HEK293 (cell line): ENCODE measurements around the gene RAB1A.

Experiments used
- ELK4 ChIP-seq: IDR thresholded peaks from 2 replicates; pipeline ENCODE4 v1.6.1; 2011; ENCODE audit warnings: mild to moderate bottlenecking, low read depth, low read length, borderline replicate concordance
- INSM2 ChIP-seq: fragments of 450-650 bp; formaldehyde crosslinking; IDR thresholded peaks from 2 replicates; pipeline ENCODE4 v1.5.1; 2016; ENCODE audit warnings: missing biosample characterization, missing genetic modification characterization
- KLF7 ChIP-seq: fragments of 450-650 bp; formaldehyde crosslinking; IDR thresholded peaks from 2 replicates; pipeline ENCODE4 v1.5.1; 2016; ENCODE audit warnings: missing biosample characterization, missing genetic modification characterization, borderline replicate concordance
- MYNN ChIP-seq: fragments of 450-650 bp; formaldehyde crosslinking; IDR thresholded peaks from 2 replicates; pipeline ENCODE4 v1.5.1; 2016; ENCODE audit warnings: missing biosample characterization, missing genetic modification characterization, borderline replicate concordance
- PRDM1 ChIP-seq: fragments of 450-650 bp; formaldehyde crosslinking; IDR thresholded peaks from 2 replicates; pipeline ENCODE4; 2016; ENCODE audit warnings: missing biosample characterization, missing genetic modification characterization
- RBAK ChIP-seq: fragments of 450-650 bp; formaldehyde crosslinking; IDR thresholded peaks from 2 replicates; pipeline ENCODE4 v1.5.1; 2016; ENCODE audit warnings: missing biosample characterization, missing genetic modification characterization
- REPIN1 ChIP-seq: fragments of 450-650 bp; formaldehyde crosslinking; IDR thresholded peaks from 2 replicates; pipeline ENCODE4 v1.5.1; 2017; ENCODE audit warnings: missing biosample characterization, missing genetic modification characterization, low read depth
- ZBTB1 ChIP-seq: fragments of 450-650 bp; formaldehyde crosslinking; IDR thresholded peaks from 2 replicates; pipeline ENCODE4 v1.5.1; 2016; ENCODE audit warnings: missing biosample characterization, missing genetic modification characterization
- ZFP41 ChIP-seq: fragments of 450-650 bp; formaldehyde crosslinking; IDR thresholded peaks from 2 replicates; pipeline ENCODE4 v1.5.1; 2016; ENCODE audit warnings: missing biosample characterization, missing genetic modification characterization, borderline replicate concordance
- ZNF10 ChIP-seq: fragments of 450-650 bp; formaldehyde crosslinking; IDR thresholded peaks from 2 replicates; pipeline ENCODE4 v1.5.1; 2017; ENCODE audit warnings: missing biosample characterization, missing genetic modification characterization
- ZNF121 ChIP-seq: fragments of 450-650 bp; formaldehyde crosslinking; IDR thresholded peaks from 2 replicates; pipeline ENCODE4 v1.5.1; 2016; ENCODE audit warnings: missing biosample characterization, missing genetic modification characterization
- ZNF132 ChIP-seq: fragments of 450-650 bp; formaldehyde crosslinking; IDR thresholded peaks from 2 replicates; pipeline ENCODE4 v1.5.1; 2017; ENCODE audit warnings: missing biosample characterization, missing genetic modification characterization, borderline replicate concordance
- ZNF133 ChIP-seq: fragments of 450-650 bp; formaldehyde crosslinking; IDR thresholded peaks from 2 replicates; pipeline ENCODE4 v1.5.1; 2016; ENCODE audit warnings: missing biosample characterization, missing genetic modification characterization
- ZNF239 ChIP-seq: fragments of 450-650 bp; formaldehyde crosslinking; IDR thresholded peaks from 2 replicates; pipeline ENCODE4 v1.5.1; 2016; ENCODE audit warnings: missing biosample characterization, missing genetic modification characterization
- ZNF24 ChIP-seq: fragments of 450-650 bp; formaldehyde crosslinking; IDR thresholded peaks from 2 replicates; pipeline ENCODE4 v1.5.1; 2016; ENCODE audit warnings: missing biosample characterization, missing genetic modification characterization
- ZNF350 ChIP-seq: fragments of 450-650 bp; formaldehyde crosslinking; IDR thresholded peaks from 2 replicates; pipeline ENCODE4 v1.5.0; 2017; ENCODE audit warnings: missing biosample characterization, mild to moderate bottlenecking, missing genetic modification characterization
- ZNF366 ChIP-seq: fragments of 450-650 bp; formaldehyde crosslinking; conservative IDR thresholded peaks from 2 replicates; pipeline ENCODE4 v1.5.1; 2016; ENCODE audit warnings: missing biosample characterization, missing genetic modification characterization
- ZNF37A ChIP-seq: fragments of 450-650 bp; IDR thresholded peaks from 2 replicates; pipeline ENCODE4 v1.5.1; 2018; ENCODE audit warnings: missing biosample characterization, missing genetic modification characterization
- ZNF529 ChIP-seq: fragments of 450-650 bp; formaldehyde crosslinking; IDR thresholded peaks from 2 replicates; pipeline ENCODE4 v1.5.1; 2017; ENCODE audit warnings: missing genetic modification characterization, missing biosample characterization; ENCODE audit not compliant: insufficient replicate concordance
- ZNF558 ChIP-seq: fragments of 450-650 bp; formaldehyde crosslinking; IDR thresholded peaks from 2 replicates; pipeline ENCODE4 v1.5.1; 2016; ENCODE audit warnings: missing biosample characterization, missing genetic modification characterization
- ZNF561 ChIP-seq: fragments of 450-650 bp; IDR thresholded peaks from 2 replicates; pipeline ENCODE4 v1.5.1; 2018; ENCODE audit warnings: missing biosample characterization, missing genetic modification characterization, borderline replicate concordance
- ZNF596 ChIP-seq: fragments of 450-650 bp; IDR thresholded peaks from 2 replicates; pipeline ENCODE4 v1.5.0; 2018; ENCODE audit warnings: missing biosample characterization, mild to moderate bottlenecking, missing genetic modification characterization, moderate library complexity
- ZNF629 ChIP-seq: fragments of 450-650 bp; formaldehyde crosslinking; IDR thresholded peaks from 2 replicates; pipeline ENCODE4 v1.5.1; 2017; ENCODE audit warnings: missing biosample characterization, missing genetic modification characterization
- ZNF704 ChIP-seq: fragments of 450-650 bp; formaldehyde crosslinking; IDR thresholded peaks from 2 replicates; pipeline ENCODE4 v1.5.1; 2016; ENCODE audit warnings: missing biosample characterization, missing genetic modification characterization
- ZNF768 ChIP-seq: fragments of 450-650 bp; formaldehyde crosslinking; IDR thresholded peaks from 2 replicates; pipeline ENCODE4 v1.5.1; 2018; ENCODE audit warnings: missing biosample characterization, mild to moderate bottlenecking, missing genetic modification characterization
- ZNF843 ChIP-seq: fragments of 450-650 bp; formaldehyde crosslinking; IDR thresholded peaks from 2 replicates; pipeline ENCODE4 v1.5.1; 2016; ENCODE audit warnings: missing biosample characterization, missing genetic modification characterization
- TF ChIP-seq, protein P1 (sequence below): fragments of 450-650 bp; formaldehyde crosslinking; IDR thresholded peaks from 2 replicates; pipeline ENCODE4 v1.5.1; 2016; ENCODE audit warnings: missing biosample characterization, missing genetic modification characterization
- TF ChIP-seq, protein P2 (sequence below): fragments of 450-650 bp; formaldehyde crosslinking; conservative IDR thresholded peaks from 2 replicates; pipeline ENCODE4 v1.5.1; 2016; ENCODE audit warnings: low read depth, missing biosample characterization, missing genetic modification characterization
- TF ChIP-seq, protein P3 (sequence below): fragments of 450-650 bp; formaldehyde crosslinking; IDR thresholded peaks from 2 replicates; pipeline ENCODE4 v1.5.1; 2016; ENCODE audit warnings: missing biosample characterization, missing genetic modification characterization
- TF ChIP-seq, protein P4 (sequence below): fragments of 450-650 bp; formaldehyde crosslinking; IDR thresholded peaks from 2 replicates; pipeline ENCODE4 v1.5.1; 2016; ENCODE audit warnings: missing biosample characterization, missing genetic modification characterization

The RAB1A gene

DNA sequence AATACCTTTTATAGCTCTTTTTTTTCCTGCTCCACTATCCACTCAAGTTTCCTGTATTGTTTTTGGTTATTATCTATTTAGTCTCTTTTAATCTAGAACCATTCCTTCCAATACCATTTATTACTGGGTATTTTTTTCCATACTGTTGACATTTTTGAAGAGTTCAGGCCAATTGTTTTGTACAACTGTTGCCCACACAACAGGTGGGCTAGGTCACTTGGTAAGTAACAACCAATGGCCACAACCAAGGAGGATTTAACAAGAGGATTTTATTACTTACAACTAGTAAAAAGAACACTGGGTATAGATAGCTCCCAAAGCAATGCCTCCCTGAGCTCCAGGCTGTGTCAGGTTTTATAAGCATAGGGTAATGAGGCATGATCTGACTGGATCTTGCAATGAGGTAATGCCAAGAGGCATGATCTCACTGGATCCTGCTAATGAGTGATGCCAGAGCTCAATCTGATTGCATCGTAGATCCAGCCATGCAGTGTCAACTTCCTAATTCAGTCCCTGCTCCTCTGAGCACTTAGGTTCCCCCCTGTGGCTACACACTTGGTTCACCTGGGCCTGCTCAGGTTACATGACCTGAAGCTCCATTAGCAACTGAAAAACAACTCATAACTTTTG is 80.8 kb downstream of the RAB1A start (continued):
- no peak for TF ChIP-seq INSM2 (tag by site-specific recombination)
- no peak for TF ChIP-seq MYNN (tag by site-specific recombination)
- TF ChIP-seq ZNF558, result peak; percentile 53; the same call in 1 of the 2 replicates
- TF ChIP-seq, protein P1, sequence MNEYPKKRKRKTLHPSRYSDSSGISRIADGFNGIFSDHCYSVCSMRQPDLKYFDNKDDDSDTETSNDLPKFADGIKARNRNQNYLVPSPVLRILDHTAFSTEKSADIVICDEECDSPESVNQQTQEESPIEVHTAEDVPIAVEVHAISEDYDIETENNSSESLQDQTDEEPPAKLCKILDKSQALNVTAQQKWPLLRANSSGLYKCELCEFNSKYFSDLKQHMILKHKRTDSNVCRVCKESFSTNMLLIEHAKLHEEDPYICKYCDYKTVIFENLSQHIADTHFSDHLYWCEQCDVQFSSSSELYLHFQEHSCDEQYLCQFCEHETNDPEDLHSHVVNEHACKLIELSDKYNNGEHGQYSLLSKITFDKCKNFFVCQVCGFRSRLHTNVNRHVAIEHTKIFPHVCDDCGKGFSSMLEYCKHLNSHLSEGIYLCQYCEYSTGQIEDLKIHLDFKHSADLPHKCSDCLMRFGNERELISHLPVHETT (tag by site-specific recombination), result no peak
- TF ChIP-seq ZBTB1 (tag by site-specific recombination), result no peak
- TF ChIP-seq ZNF529 (tag by site-specific recombination), result no peak
- TF ChIP-seq KLF7 (tag by site-specific recombination), result no peak
- TF ChIP-seq ZNF350 (tag by site-specific recombination), result no peak
- no peak for TF ChIP-seq REPIN1 (tag by site-specific recombination)
- TF ChIP-seq ZNF239 (tag by site-specific recombination), result no peak
- TF ChIP-seq ZNF843 (tag by site-specific recombination), result peak; percentile 60
- no peak for TF ChIP-seq ZNF132 (tag by site-specific recombination)
- TF ChIP-seq ZNF366 (tag by site-specific recombination), result no peak
- TF ChIP-seq ZNF10 (tag by site-specific recombination), result no peak
- TF ChIP-seq ZNF561 (tag by site-specific recombination), result peak; percentile 27; the same call in 1 of the 2 replicates
- TF ChIP-seq RBAK (tag by site-specific recombination), result no peak
- TF ChIP-seq, protein P2, sequence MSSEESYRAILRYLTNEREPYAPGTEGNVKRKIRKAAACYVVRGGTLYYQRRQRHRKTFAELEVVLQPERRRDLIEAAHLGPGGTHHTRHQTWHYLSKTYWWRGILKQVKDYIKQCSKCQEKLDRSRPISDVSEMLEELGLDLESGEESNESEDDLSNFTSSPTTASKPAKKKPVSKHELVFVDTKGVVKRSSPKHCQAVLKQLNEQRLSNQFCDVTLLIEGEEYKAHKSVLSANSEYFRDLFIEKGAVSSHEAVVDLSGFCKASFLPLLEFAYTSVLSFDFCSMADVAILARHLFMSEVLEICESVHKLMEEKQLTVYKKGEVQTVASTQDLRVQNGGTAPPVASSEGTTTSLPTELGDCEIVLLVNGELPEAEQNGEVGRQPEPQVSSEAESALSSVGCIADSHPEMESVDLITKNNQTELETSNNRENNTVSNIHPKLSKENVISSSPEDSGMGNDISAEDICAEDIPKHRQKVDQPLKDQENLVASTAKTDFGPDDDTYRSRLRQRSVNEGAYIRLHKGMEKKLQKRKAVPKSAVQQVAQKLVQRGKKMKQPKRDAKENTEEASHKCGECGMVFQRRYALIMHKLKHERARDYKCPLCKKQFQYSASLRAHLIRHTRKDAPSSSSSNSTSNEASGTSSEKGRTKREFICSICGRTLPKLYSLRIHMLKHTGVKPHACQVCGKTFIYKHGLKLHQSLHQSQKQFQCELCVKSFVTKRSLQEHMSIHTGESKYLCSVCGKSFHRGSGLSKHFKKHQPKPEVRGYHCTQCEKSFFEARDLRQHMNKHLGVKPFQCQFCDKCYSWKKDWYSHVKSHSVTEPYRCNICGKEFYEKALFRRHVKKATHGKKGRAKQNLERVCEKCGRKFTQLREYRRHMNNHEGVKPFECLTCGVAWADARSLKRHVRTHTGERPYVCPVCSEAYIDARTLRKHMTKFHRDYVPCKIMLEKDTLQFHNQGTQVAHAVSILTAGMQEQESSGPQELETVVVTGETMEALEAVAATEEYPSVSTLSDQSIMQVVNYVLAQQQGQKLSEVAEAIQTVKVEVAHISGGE (tag by site-specific recombination), result no peak
- TF ChIP-seq, protein P3, sequence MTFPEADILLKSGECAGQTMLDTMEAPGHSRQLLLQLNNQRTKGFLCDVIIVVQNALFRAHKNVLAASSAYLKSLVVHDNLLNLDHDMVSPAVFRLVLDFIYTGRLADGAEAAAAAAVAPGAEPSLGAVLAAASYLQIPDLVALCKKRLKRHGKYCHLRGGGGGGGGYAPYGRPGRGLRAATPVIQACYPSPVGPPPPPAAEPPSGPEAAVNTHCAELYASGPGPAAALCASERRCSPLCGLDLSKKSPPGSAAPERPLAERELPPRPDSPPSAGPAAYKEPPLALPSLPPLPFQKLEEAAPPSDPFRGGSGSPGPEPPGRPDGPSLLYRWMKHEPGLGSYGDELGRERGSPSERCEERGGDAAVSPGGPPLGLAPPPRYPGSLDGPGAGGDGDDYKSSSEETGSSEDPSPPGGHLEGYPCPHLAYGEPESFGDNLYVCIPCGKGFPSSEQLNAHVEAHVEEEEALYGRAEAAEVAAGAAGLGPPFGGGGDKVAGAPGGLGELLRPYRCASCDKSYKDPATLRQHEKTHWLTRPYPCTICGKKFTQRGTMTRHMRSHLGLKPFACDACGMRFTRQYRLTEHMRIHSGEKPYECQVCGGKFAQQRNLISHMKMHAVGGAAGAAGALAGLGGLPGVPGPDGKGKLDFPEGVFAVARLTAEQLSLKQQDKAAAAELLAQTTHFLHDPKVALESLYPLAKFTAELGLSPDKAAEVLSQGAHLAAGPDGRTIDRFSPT (tag by site-specific recombination), result no peak
- no peak for TF ChIP-seq ZNF37A (tag by site-specific recombination)
- TF ChIP-seq, protein P4, sequence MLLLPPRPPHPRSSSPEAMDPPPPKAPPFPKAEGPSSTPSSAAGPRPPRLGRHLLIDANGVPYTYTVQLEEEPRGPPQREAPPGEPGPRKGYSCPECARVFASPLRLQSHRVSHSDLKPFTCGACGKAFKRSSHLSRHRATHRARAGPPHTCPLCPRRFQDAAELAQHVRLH (tag by site-specific recombination), result no peak
- TF ChIP-seq ZNF596 (tag by site-specific recombination), result no peak
- TF ChIP-seq ZNF133 (tag by site-specific recombination), result no peak
- TF ChIP-seq PRDM1 (tag by site-specific recombination), result no peak
- TF ChIP-seq ZNF704 (tag by site-specific recombination), result no peak
- TF ChIP-seq ELK4, result no peak
- peak; percentile 84 for TF ChIP-seq ZNF24 (tag by site-specific recombination)
- TF ChIP-seq ZNF768 (tag by site-specific recombination), result no peak
- TF ChIP-seq ZNF629 (tag by site-specific recombination), result peak; percentile 95
- no peak for TF ChIP-seq ZNF121 (tag by site-specific recombination)
- no peak for TF ChIP-seq ZFP41 (tag by site-specific recombination)
